Stimulated activated CD4-positive, alpha-beta T cell treated with anti-CD3 and anti-CD28 coated beads, Interleukin-4, amount 100 ng/mL, for 4 hours (primary cell): ENCODE data around the gene TUBA3C.
A peak's percentile ranks its signal among the peaks of the same experiment; 100 is the strongest.

Source experiments
- DNase-seq, 2 experiments: peaks; one replicate each; pipeline ENCODE4 v3.0.0-alpha.2; 2020

TUBA3C gene

GRCh38 chr13:19159761-19160420 is 21.7 kb downstream of the TUBA3C start:
- DNase-seq: no peak

GRCh38 chr13:19159181-19159580 is 22.4 kb downstream of the TUBA3C start:
- DNase-seq: no peak

GRCh38 chr13:19158526-19159174 is 23.0 kb downstream of the TUBA3C start:
- DNase-seq: no peak

- no peak for DNase-seq
Observed at GRCh38 chr13:19158006-19158405, 23.6 kb downstream of the TUBA3C start.

GRCh38 chr13:19157461-19157860 is 24.2 kb downstream of the TUBA3C start:
- DNase-seq: no peak

- DNase-seq: no peak
Observed at GRCh38 chr13:19156013-19156825, 25.4 kb downstream of the TUBA3C start.

GRCh38 chr13:19155321-19155861 is 26.2 kb downstream of the TUBA3C start:
- DNase-seq: no peak

GRCh38 chr13:19154843-19155242 is 26.8 kb downstream of the TUBA3C start:
- DNase-seq: no peak

- peak in 1 of 2 experiments; percentile 5 for DNase-seq
Observed at GRCh38 chr13:19153782-19154450, 27.7 kb downstream of the TUBA3C start.

GRCh38 chr13:19152403-19152802 is 29.2 kb downstream of the TUBA3C start:
- no peak for DNase-seq

- no peak for DNase-seq
Observed at GRCh38 chr13:19151581-19152263, 29.9 kb downstream of the TUBA3C start.

- DNase-seq: no peak
Observed at GRCh38 chr13:19150712-19151228, 30.9 kb downstream of the TUBA3C start.

- DNase-seq: no peak
Observed at GRCh38 chr13:19150226-19150625, 31.4 kb downstream of the TUBA3C start.

GRCh38 chr13:19148561-19148960 is 33.1 kb downstream of the TUBA3C start:
- no peak for DNase-seq
